ENCODE results near the gene PTPN3.
"Not testable (repeated sequence)": the region's sequence is repeated elsewhere in the genome, so short reads cannot be mapped to it uniquely, and the experiment has no call there.

Gene PTPN3

DNA sequence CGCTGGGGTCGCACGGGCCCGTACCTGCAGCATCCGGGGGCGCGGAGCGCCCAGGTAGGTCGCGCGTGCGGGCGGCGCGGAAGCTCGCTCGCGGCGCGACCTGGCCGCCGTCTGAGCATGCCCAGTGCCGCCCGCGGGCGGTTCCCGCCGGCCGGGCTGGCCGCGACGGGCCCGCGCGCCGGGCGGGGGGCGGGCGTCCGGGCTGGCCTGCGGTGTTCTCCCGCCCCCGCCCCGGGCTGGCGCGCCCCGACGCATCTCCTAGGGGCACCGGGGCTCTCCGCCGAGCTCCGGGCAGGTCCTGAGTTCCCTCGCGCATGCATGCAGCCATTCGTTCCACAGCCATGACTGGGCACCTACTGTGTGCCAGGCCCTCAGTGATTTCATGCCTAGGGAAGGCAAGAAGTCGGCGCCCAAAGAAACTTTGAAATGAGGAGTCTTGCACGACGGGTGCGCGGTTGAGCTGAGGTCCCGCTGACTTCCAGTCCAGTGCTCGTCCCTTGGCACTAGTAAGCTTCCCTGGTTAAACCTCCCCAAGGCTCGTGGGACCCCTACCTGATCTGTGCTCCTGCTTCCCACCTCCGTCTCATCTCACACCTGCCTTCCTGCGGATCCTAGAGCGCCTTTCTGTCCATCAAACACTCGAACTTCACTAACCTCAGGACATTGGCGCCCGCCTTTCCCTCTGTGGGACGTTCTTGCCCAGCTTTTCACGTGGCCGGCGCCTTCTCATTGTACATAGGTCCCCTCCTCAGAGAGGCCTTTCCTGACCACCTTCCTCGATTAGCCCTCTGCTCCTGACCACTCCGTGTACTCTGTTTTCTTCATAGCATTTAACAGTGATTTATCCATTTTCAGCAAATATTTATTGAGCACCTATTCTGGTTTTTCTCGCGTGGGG, at the start of gene PTPN3:
TSS of gene PTPN3 (minus strand) at position 113 of the 898 bp plus-strand sequence. CDS start 34,873 bp downstream, outside the sequence.
- no peak for DNase-seq

- not testable (repeated sequence) for DNase-seq
Measured at GRCh38 chr9:109544954-109545353, 46.8 kb upstream of the PTPN3 start.

GRCh38 chr9:109542922-109543321, 44.8 kb upstream of the PTPN3 start:
- DNase-seq, result no peak

GRCh38 chr9:109538346-109538745, 40.2 kb upstream of the PTPN3 start:
- DNase-seq, result no peak

DNA sequence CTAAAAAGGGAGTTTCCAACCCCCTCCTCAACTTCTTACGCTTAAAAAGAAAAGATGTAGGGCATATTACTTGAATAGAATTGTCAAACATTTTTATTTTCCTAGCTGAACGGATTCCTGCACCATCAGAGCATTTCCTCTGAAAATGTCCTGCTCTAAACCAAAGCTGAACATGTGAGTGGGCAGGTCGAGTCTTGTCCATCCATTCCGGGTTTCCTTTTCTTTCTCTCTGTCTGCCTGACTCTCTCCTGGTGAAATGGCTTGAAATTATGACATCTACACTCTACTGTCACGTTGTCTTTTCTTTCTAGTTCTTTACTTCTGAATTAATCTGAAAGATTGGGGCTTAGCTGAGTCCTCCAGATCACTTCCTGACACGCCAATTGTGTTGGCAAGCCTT, 39.2 kb upstream of the PTPN3 start:
- DNase-seq, result no peak

DNA sequence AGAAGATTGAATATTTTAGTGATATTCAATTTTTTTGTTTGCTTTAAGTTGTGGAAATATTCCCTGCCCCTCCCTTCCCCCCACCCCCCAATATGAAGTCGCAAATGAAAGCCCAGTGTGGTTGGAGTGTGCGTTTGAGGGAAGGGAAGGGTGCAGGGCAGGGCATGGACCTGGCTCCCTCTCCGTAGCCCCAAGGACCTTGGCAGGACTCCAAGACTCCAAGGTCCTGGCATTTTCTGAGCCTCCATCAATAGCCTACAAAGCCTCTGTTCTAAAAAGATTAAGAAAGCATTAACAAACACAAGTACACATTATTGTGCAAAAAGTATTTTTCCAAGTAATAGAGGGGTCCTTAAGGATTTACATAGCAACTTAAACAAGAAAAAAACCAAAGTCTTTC, 38.8 kb upstream of the PTPN3 start:
- DNase-seq, result no peak

- DNase-seq, result no peak
Measured at GRCh38 chr9:109535365-109535764, 37.3 kb upstream of the PTPN3 start.

- no peak for DNase-seq
Measured at GRCh38 chr9:109534151-109534550, 36.0 kb upstream of the PTPN3 start.

GRCh38 chr9:109532652-109533051, 34.5 kb upstream of the PTPN3 start:
- not testable (repeated sequence) for DNase-seq

GRCh38 chr9:109522106-109522505, 24.0 kb upstream of the PTPN3 start:
- no peak for DNase-seq

DNA sequence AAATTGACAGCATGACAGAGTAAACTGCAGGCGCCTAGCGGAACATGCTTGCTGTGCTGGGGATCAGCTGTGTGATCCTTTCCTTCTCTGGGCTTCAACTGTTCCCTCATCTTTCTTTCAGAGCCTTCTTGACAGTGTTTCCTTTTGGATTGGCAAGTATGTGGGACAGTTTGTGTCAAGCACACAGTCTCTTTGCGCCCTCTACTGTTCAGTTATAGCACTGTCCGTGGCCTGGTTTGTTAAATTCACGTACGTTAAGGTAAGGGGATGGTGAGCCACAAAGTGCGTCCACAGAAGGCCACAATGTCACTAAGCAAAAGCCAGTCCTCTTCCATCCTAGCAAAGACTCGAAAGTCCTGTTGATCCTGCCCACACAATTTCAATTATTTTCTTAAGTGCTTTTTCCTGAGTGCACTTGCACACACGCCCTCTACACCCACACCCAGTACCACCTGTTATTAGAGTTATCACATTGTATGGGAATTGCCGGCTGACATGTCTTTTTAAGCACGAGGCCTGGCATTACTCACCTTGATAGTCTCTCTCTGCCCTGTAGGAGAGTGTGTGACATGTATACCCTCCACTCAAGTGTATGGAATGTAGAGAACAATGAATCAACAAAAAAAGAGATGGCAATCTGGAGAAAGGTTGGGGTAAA, 22.5 kb upstream of the PTPN3 start:
- peak; percentile 61 for DNase-seq

DNA sequence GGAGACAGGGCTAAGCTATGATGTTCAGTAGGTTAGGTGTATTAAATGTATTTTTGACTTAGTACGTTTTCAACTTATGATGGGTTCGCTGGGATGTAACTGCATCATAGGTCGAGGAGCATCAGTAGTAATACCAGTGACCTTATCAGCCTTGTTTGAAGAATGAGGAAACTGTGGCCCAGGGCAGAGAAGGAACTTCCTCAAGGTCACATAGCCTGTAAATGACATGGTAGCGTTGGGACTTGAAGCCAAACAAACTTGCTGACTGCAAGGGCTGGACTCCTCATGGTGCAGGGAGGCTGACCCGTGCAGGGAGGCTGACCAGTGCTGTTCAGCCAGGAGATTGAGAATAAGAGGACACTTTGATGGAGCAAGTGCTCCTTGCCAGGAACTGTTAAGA, 21.3 kb upstream of the PTPN3 start:
- DNase-seq, result no peak

DNA sequence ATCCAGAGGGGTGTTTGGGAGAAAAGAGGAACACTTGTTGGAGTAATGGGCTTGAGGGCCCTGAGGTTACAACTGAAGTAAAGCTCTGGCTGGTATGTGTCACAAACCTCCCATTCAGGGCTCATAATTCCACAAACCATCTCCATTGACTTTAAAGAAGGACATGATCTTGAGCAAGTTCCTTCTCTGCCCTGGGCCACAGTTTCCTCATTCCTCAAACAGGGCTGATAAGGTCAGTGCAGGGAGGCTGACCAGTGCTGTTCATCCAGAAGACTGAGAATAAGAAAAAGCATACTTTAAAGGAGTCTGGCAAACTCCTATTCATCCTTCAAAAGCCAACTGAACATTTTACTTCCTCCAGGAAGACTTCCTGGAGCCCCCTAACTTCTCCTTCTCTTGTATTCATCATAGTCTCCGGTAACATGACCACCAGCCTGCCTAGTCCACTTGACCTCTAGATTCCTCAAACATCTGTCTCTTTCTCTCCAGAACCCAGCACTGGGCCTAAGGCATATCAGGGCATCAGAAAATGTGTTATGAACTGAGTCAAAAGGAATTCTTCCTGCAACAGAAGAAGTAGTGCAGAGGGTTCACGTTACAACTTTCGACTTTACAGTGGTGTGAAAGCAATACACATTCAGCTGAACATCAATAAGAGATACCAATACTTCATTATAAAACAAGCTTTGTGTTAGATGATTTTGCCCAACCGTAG, 20.7 kb upstream of the PTPN3 start:
- no peak for DNase-seq

GRCh38 chr9:109517901-109518377, 19.8 kb upstream of the PTPN3 start:
- DNase-seq, result no peak

DNA sequence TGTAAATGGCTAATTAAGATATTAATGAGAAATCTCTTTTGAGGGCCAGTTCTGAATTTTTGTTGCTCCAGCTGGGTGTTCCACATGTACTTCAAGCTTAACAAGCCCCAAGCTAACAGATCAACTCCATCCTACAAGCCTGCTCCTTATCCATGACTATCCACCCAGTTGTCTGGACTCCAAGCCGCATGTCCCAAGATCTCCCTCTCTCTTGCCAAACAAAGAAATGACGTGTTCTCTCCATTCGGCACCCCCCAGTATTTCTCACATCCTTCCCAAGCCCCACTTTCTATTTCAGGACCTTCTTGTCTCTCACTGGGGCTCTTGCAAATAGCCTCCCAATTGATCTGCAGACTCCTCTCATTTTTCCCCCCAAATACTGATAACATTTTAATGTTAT, 15.8 kb upstream of the PTPN3 start:
- DNase-seq, result no peak

DNA sequence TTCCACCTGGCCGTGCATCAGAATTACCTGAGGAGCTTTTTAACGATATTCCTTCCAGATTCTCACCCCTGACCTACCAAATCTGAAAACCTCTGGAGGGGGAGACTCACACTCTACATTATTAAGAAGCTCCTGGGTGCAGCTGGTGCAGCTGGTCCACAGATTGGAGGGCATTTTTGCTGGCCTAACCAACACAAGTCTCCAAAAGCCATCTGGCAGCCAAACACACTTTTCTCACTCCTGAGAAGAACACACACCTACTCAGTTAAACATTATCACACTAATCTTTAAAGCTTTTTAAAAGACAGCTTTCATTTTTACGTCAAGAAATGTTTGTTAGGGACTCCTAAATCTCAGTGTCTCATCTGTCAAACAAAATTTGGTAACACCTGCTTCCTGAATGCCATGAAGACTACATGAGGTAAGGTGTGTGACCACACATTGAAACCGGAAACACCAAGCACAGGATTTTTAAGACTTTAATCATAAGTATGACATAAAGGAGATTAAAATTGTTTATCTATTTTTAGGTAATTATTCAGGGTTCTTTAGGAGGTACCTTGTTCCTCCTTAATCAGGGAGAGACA, 14.2 kb upstream of the PTPN3 start:
- no peak for DNase-seq

GRCh38 chr9:109510506-109510905, 12.4 kb upstream of the PTPN3 start:
- no peak for DNase-seq

GRCh38 chr9:109510042-109510441, 11.9 kb upstream of the PTPN3 start:
- not testable (repeated sequence) for DNase-seq

DNA sequence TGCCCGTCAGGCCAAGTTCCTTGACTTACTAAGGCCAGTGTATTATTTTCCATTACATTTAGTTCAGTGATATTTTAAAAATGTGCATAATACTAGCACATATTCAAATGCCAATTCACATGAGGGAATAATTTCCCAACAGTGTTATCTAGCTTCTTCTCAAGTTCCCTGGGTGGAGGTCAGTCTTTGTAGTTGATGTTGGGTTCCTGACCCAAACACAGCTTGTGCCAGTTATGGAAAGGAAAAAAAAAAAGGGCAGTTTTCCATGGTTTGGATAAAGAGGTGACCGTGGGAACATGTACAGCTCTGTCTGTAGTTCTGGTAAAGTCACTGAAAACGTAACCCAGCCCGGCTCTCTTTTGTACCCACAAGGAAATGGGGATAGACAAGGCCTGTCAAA, 11.5 kb upstream of the PTPN3 start:
- no peak for DNase-seq

DNA sequence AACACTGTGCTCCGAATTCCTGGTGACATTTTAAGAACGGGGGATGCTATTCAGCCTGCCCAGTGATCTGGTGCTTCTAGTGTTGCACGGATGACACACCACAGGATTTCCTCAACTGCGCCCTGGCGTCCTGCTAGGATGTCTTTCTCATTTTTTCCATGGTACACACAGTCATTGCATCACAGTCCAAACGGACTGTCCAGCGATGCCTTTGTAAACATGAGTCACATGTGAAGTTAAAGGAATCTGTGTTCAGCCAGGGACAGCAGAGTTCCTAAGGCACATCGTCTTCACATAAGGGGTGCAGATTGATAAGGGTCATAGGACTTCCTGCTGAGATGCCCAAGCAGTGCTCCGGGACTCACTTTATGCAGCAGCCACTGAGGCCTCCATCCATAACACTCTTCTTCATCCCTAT, 9.3 kb upstream of the PTPN3 start:
- no peak for DNase-seq

- DNase-seq, result no peak
Measured at GRCh38 chr9:109506097-109506712, 8.1 kb upstream of the PTPN3 start.

DNA sequence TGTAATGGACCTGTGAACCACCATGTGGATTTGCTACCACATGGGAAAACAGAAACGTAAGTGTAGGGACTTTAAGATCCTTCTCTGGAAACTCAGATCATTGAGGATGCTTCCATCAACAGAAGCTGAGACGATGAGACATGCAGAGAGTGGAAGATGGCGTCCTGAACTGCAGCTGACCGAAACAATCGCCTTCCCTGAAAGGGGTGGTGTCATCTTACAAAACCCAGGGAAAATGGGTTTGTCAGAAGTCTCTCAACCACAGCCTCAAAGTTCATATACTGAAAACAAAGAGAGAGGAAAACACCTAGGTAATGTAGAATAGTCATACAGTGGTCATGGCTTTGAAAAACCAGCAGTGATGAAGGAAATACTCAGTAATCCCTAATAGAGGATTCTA, 6.6 kb upstream of the PTPN3 start:
- DNase-seq, result no peak
